WTC11 (cell line): ENCODE measurements around the gene IDH3A.

Source experiments
- FOXJ3 ChIP-seq: sonication (generic); formaldehyde crosslinking; IDR thresholded peaks from 2 replicates; pipeline ENCODE4 v1.9.0; 2021; ENCODE audit warnings: missing genetic modification reagents, mild to moderate bottlenecking, borderline replicate concordance
- IRF2 ChIP-seq: sonication (generic); formaldehyde crosslinking; IDR thresholded peaks from 2 replicates; pipeline ENCODE4 v1.8.0; 2022; ENCODE audit warnings: low read depth, missing genetic modification reagents, borderline replicate concordance
- NR2C2 ChIP-seq: sonication (generic); formaldehyde crosslinking; IDR thresholded peaks from 2 replicates; pipeline ENCODE4 v1.8.0; 2022; ENCODE audit warnings: mild to moderate bottlenecking, missing genetic modification reagents
- RORB ChIP-seq: fragments of 250-450 bp; sonication (Bioruptor Pico); IDR thresholded peaks from 2 replicates; pipeline ENCODE4 v1.9.0; 2021; ENCODE audit warnings: mild to moderate bottlenecking
- ZNF121 ChIP-seq: sonication (generic); formaldehyde crosslinking; IDR thresholded peaks from 2 replicates; pipeline ENCODE4 v1.8.0; 2023; ENCODE audit warnings: missing genetic modification reagents
- ZNF423 ChIP-seq: fragments of 250-450 bp; sonication (Bioruptor Pico); IDR thresholded peaks from 2 replicates; pipeline ENCODE4 v2.1.2; 2022; ENCODE audit warnings: mild to moderate bottlenecking, moderate library complexity
- TF ChIP-seq, protein P1 (sequence below): fragments of 200-600 bp; IDR thresholded peaks from 2 replicates; pipeline ENCODE4 v1.8.0; 2022; ENCODE audit warnings: antibody characterized with exemption
- TF ChIP-seq, protein P2 (sequence below): sonication (generic); formaldehyde crosslinking; conservative IDR thresholded peaks from 2 replicates; pipeline ENCODE4 v1.8.1; 2023; ENCODE audit warnings: mild to moderate bottlenecking, low read depth, missing genetic modification reagents, moderate library complexity
- TF ChIP-seq, protein P3 (sequence below): sonication (generic); formaldehyde crosslinking; IDR thresholded peaks from 2 replicates; pipeline ENCODE4 v1.8.1; 2022; ENCODE audit warnings: mild to moderate bottlenecking, missing genetic modification reagents, moderate library complexity, borderline replicate concordance
- TF ChIP-seq, protein P4 (sequence below): sonication (generic); formaldehyde crosslinking; IDR thresholded peaks from 2 replicates; pipeline ENCODE4 v1.8.1; 2022; ENCODE audit warnings: low read depth, mild to moderate bottlenecking, moderate library complexity, missing genetic modification reagents, borderline replicate concordance

DNA sequence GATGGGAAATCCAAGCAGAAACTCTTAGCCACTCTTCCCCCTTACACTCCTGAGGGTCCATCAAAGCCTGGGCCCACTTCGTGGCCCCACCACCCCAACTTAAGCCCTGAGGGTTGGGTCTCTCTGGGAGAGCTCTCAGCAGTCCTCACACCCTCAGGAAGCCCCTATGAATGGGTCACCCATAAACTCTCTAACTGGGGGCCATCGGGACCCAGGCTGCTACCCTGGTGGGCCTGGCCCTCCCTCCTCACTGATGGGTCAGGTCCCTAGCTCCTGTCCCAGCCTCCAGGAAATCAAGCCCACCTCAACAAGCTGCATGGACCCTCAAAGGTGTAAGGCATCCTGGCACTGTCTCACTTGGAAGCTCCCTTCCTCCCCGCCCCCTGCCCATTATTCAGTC, 37.4 kb upstream of the IDH3A start:
- TF ChIP-seq, protein P1, sequence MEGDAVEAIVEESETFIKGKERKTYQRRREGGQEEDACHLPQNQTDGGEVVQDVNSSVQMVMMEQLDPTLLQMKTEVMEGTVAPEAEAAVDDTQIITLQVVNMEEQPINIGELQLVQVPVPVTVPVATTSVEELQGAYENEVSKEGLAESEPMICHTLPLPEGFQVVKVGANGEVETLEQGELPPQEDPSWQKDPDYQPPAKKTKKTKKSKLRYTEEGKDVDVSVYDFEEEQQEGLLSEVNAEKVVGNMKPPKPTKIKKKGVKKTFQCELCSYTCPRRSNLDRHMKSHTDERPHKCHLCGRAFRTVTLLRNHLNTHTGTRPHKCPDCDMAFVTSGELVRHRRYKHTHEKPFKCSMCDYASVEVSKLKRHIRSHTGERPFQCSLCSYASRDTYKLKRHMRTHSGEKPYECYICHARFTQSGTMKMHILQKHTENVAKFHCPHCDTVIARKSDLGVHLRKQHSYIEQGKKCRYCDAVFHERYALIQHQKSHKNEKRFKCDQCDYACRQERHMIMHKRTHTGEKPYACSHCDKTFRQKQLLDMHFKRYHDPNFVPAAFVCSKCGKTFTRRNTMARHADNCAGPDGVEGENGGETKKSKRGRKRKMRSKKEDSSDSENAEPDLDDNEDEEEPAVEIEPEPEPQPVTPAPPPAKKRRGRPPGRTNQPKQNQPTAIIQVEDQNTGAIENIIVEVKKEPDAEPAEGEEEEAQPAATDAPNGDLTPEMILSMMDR, result no peak
- TF ChIP-seq ZNF423 (CRISPR knock-in tag) (no peak), IRF2 (CRISPR knock-in tag) (no peak), FOXJ3 (CRISPR knock-in tag) (no peak), ZNF121 (CRISPR knock-in tag) (no peak), NR2C2 (CRISPR knock-in tag) (no peak), RORB (CRISPR knock-in tag) (no peak)
- TF ChIP-seq, protein P2, sequence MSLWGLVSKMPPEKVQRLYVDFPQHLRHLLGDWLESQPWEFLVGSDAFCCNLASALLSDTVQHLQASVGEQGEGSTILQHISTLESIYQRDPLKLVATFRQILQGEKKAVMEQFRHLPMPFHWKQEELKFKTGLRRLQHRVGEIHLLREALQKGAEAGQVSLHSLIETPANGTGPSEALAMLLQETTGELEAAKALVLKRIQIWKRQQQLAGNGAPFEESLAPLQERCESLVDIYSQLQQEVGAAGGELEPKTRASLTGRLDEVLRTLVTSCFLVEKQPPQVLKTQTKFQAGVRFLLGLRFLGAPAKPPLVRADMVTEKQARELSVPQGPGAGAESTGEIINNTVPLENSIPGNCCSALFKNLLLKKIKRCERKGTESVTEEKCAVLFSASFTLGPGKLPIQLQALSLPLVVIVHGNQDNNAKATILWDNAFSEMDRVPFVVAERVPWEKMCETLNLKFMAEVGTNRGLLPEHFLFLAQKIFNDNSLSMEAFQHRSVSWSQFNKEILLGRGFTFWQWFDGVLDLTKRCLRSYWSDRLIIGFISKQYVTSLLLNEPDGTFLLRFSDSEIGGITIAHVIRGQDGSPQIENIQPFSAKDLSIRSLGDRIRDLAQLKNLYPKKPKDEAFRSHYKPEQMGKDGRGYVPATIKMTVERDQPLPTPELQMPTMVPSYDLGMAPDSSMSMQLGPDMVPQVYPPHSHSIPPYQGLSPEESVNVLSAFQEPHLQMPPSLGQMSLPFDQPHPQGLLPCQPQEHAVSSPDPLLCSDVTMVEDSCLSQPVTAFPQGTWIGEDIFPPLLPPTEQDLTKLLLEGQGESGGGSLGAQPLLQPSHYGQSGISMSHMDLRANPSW (CRISPR knock-in tag), result no peak
- TF ChIP-seq, protein P3, sequence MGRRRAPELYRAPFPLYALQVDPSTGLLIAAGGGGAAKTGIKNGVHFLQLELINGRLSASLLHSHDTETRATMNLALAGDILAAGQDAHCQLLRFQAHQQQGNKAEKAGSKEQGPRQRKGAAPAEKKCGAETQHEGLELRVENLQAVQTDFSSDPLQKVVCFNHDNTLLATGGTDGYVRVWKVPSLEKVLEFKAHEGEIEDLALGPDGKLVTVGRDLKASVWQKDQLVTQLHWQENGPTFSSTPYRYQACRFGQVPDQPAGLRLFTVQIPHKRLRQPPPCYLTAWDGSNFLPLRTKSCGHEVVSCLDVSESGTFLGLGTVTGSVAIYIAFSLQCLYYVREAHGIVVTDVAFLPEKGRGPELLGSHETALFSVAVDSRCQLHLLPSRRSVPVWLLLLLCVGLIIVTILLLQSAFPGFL (CRISPR knock-in tag), result no peak
- TF ChIP-seq, protein P4, sequence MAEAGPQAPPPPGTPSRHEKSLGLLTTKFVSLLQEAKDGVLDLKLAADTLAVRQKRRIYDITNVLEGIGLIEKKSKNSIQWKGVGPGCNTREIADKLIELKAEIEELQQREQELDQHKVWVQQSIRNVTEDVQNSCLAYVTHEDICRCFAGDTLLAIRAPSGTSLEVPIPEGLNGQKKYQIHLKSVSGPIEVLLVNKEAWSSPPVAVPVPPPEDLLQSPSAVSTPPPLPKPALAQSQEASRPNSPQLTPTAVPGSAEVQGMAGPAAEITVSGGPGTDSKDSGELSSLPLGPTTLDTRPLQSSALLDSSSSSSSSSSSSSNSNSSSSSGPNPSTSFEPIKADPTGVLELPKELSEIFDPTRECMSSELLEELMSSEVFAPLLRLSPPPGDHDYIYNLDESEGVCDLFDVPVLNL (CRISPR knock-in tag), result no peak
